Left lung (tissue), 10 donors: ENCODE results near the gene CFB. TPM values are rescaled to one million over a fixed set of nuclear protein-coding genes. Genes with fewer than 3 reads are reported as not detected.

Source experiments
- ATAC-seq: fragments of 200-7000 bp; cut with Tn5 transposase; one replicate; pipeline ENCODE4 v1.9.1; 2020; ENCODE audit warnings: moderate library complexity
- DNase-seq, 4 donors: peaks; one replicate each; pipeline ENCODE4 v3.0.0-alpha.2; 2013 to 2020
- H3K27ac ChIP-seq, 2 donors: fragments of 200-600 bp; sonication (generic) in 1 of 2; one replicate each; pipeline versions ENCODE4 v1.5.0 to v1.8.0; 2020 to 2021
- H3K27me3 ChIP-seq, 2 donors: fragments of 200-600 bp; sonication (generic) in 1 of 2; one replicate each; pipeline versions ENCODE4 v1.5.0 to v1.8.0; 2020 to 2021
- H3K36me3 ChIP-seq, 2 donors: fragments of 200-600 bp; sonication (generic) in 1 of 2; one replicate each; pipeline versions ENCODE4 v1.5.0 to v1.8.0; 2020 to 2021
- H3K4me1 ChIP-seq, 2 donors: fragments of 200-600 bp; one replicate each; pipeline ENCODE4 v1.8.0; 2021
- H3K4me3 ChIP-seq, 2 donors: fragments of 200-600 bp; sonication (generic) in 1 of 2; one replicate each; pipeline versions ENCODE4 v1.5.0 to v1.8.0; 2020 to 2021; ENCODE audit warnings: mild to moderate bottlenecking in 1 of 2
- H3K9me3 ChIP-seq, 2 donors: fragments of 200-600 bp; sonication (generic) in 1 of 2; one replicate each; pipeline versions ENCODE4 v1.5.0 to v1.8.0; 2020 to 2021
- CTCF ChIP-seq, 2 donors: fragments of 200-600 bp; sonication (generic) in 1 of 2; IDR thresholded peaks; one replicate each; pipeline versions ENCODE4 v1.5.0 to v1.8.0; 2021; ENCODE audit warnings: antibody characterized with exemption in 2 of 2
- intact Hi-C, 2 donors: fragments of 100-400 bp; cut with DNase I; formaldehyde crosslinking; loops; one replicate each; pipeline versions ENCODE4 v1.11.2 to v1.14.2; 2022
- polyA plus RNA-seq, 6 donors: library from polyadenylated mRNA; unstranded; fragments of 120-200 nt; gene quantifications; one replicate each; pipeline ENCODE4 v1.2.1, GENCODE V29; 2013; ENCODE audit not compliant: insufficient read length in 6 of 6
- total RNA-seq, 2 donors: library from RNA; stranded (reverse); fragmentation: NEBNext Ultra II Directional; extraction: Animal tissue kit (Norgen Biotek cat#: 25700); gene quantifications; one replicate each; pipeline ENCODE4 v1.2.1, GENCODE V29; 2021
- donor health status: DM: no; HTN: yes; CAD: no.
- donor health status: DM: no; HTN: no; CAD: no.

The CFB gene
- total and polyA plus RNA-seq, 8 donors = 1.7 to 131 (median 4.2) TPM

- TF ChIP-seq CTCF (IDR thresholded peaks at IDR 0.05) = no peak
- H3K9me3 ChIP-seq = no peaks in the 10 kb centered on the region
- intact Hi-C loops = no loop called here
- ATAC-seq = no peak
- no peak overlapping the region for H3K4me3 ChIP-seq
- no peaks in the 10 kb centered on the region for H3K27me3 ChIP-seq
- peaks cover 0 to 11% of the 10 kb centered on the region in 2 donors for H3K36me3 ChIP-seq
- H3K27ac ChIP-seq = no peak overlapping the region
- no peak for DNase-seq
- H3K4me1 ChIP-seq = peaks cover 0 to 14% of the 10 kb centered on the region in 2 donors
Observed at GRCh38 chr6:31933537-31933936, 12.4 kb upstream of the CFB start.

GRCh38 chr6:31935021-31935420 is 10.9 kb upstream of the CFB start:
- intact Hi-C loops = no loop called here
- no peak for TF ChIP-seq CTCF (IDR thresholded peaks at IDR 0.05)
- H3K27ac ChIP-seq = no peak overlapping the region
- H3K9me3 ChIP-seq = no peaks in the 10 kb centered on the region
- peaks cover 0 to 2% of the 10 kb centered on the region in 2 donors for H3K4me1 ChIP-seq
- no peak overlapping the region for H3K4me3 ChIP-seq
- DNase-seq = no peak
- no peak for ATAC-seq
- peaks cover 0 to 24% of the 10 kb centered on the region in 2 donors for H3K36me3 ChIP-seq
- H3K27me3 ChIP-seq = no peaks in the 10 kb centered on the region

- Histone ChIP-seq H3K9me3 (no peaks in the 10 kb centered on the region), H3K4me1 (no peaks in the 10 kb centered on the region), H3K4me3 (no peak overlapping the region), H3K27ac (no peak overlapping the region), H3K27me3 (no peaks in the 10 kb centered on the region), H3K36me3 (peaks cover 0 to 28% of the 10 kb centered on the region in 2 donors)
- intact Hi-C loops = no loop called here
- ATAC-seq = no peak
- DNase-seq = no peak
- no peak for TF ChIP-seq CTCF (IDR thresholded peaks at IDR 0.05)
Observed at GRCh38 chr6:31935823-31936222, 10.1 kb upstream of the CFB start.

- Histone ChIP-seq H3K36me3 (peaks cover 0 to 42% of the 10 kb centered on the region in 2 donors), H3K9me3 (no peaks in the 10 kb centered on the region), H3K4me1 (peaks cover 1 to 8% of the 10 kb centered on the region in 2 donors), H3K27me3 (no peaks in the 10 kb centered on the region), H3K4me3 (no peak overlapping the region), H3K27ac (no peak overlapping the region)
- ATAC-seq (no peak), DNase-seq (no peak)
- no peak for TF ChIP-seq CTCF (IDR thresholded peaks at IDR 0.05)
- intact Hi-C loops = no loop called here
Observed at GRCh38 chr6:31940256-31940664, 5.6 kb upstream of the CFB start.

- Histone ChIP-seq H3K4me1 (peaks cover 10 to 24% of the 10 kb centered on the region in 2 donors), H3K27ac (no peak overlapping the region), H3K9me3 (no peaks in the 10 kb centered on the region), H3K36me3 (peaks cover 0 to 48% of the 10 kb centered on the region in 2 donors), H3K27me3 (no peaks in the 10 kb centered on the region), H3K4me3 (no peak overlapping the region)
- intact Hi-C loops = no loop called here
- DNase-seq (no peak), ATAC-seq (no peak)
- no peak for TF ChIP-seq CTCF (IDR thresholded peaks at IDR 0.05)
Observed at GRCh38 chr6:31943742-31944141, 2.2 kb upstream of the CFB start.
